ENCODE measurements around the gene OR6C74. TPM values are rescaled to one million over a fixed set of nuclear protein-coding genes. Genes with fewer than 3 reads are reported as not detected.

Gene OR6C74
- total RNA-seq = not detected

- no peak for DNase-seq
Measured at GRCh38 chr12:55244309-55244708, at the start of gene OR6C74. OR6C74 (plus strand) TSS chr12:55244609; CDS start chr12:55247288, 2,679 bp downstream.

- DNase-seq = no peak
Measured at GRCh38 chr12:55220725-55221124, 23.7 kb upstream of the OR6C74 start, which contains the start of gene OR10A7. OR10A7 (plus strand) TSS chr12:55221025; CDS start chr12:55221025, 0 bp downstream.

- no peak for DNase-seq
Measured at GRCh38 chr12:55226523-55226922, 17.9 kb upstream of the OR6C74 start.

GRCh38 chr12:55227643-55228042, 16.8 kb upstream of the OR6C74 start:
- DNase-seq = no peak

GRCh38 chr12:55246159-55246558, 1.8 kb downstream of the OR6C74 start:
- DNase-seq = no peak

- no peak for DNase-seq
Measured at GRCh38 chr12:55250944-55251343, 6.5 kb downstream of the OR6C74 start.

- no peak for DNase-seq
Measured at GRCh38 chr12:55253281-55253680, 8.9 kb downstream of the OR6C74 start.

- no peak for DNase-seq
Measured at GRCh38 chr12:55256831-55257230, 12.4 kb downstream of the OR6C74 start.

- DNase-seq = no peak
Measured at GRCh38 chr12:55258303-55258702, 13.9 kb downstream of the OR6C74 start.

GRCh38 chr12:55280991-55281390, 36.6 kb downstream of the OR6C74 start:
- no peak for DNase-seq

GRCh38 chr12:55289999-55290398, 45.6 kb downstream of the OR6C74 start:
- DNase-seq = no peak

All from effector CD4-positive, alpha-beta T cell (primary cell).